Mucosa of rectum (tissue), 2 donors: Measurements from ENCODE around the gene NEMP2.

Source experiments
- H3K27ac ChIP-seq, 2 donors: one replicate each; pipeline ENCODE4 v1.7.0; 2013; ENCODE audit warnings: inconsistent platforms in 2 of 2, low read depth in 2 of 2, low read length in 2 of 2
- H3K27me3 ChIP-seq, 2 donors: one replicate each; pipeline ENCODE4 v1.7.0; 2013; ENCODE audit warnings: low read length in 2 of 2; ENCODE audit not compliant: control insufficient read depth in 2 of 2, insufficient read depth in 2 of 2
- H3K36me3 ChIP-seq, 2 donors: one replicate each; pipeline ENCODE4 v1.7.0; 2013; ENCODE audit warnings: low read length in 2 of 2; ENCODE audit not compliant: control insufficient read depth in 2 of 2, insufficient read depth in 2 of 2
- H3K4me1 ChIP-seq, 2 donors: one replicate each; pipeline ENCODE4 v1.7.0; 2013; ENCODE audit warnings: low read length in 2 of 2, mild to moderate bottlenecking in 1 of 2; ENCODE audit not compliant: control insufficient read depth in 2 of 2, insufficient read depth in 2 of 2
- H3K4me3 ChIP-seq, 2 donors: one replicate each; pipeline ENCODE4 v1.7.0; 2013; ENCODE audit warnings: low read length in 2 of 2
- H3K9ac ChIP-seq, 2 donors: one replicate each; pipeline ENCODE4 v1.7.0; 2013; ENCODE audit warnings: low read length in 2 of 2, low read depth in 1 of 2, mild to moderate bottlenecking in 1 of 2
- H3K9me3 ChIP-seq, 2 donors: one replicate each; pipeline ENCODE4 v1.7.0; 2013; ENCODE audit warnings: low read length in 2 of 2; ENCODE audit not compliant: control insufficient read depth in 2 of 2
- donor health status: healthy.
- donor health status: Normal muscosa, but diverticular disease.

The NEMP2 gene

DNA sequence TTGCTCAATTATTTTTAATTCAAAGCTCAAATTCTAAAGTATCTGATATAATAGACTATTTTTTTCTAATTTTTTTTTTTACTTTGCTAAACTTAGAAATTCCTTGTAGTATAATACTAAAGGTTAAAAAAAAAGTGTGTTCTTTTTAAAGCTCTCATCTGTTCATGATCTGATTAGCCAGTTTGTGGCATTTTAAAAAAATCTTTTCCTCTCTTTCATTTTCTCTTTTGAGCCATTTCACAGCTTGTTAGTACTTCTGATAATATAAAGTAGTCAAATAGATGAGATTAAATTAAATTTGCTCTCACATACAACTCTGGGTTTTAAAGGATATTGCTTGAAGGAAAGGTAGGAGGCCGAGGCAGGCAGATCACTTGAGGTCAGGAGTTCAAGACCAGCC is 40.7 kb upstream of the NEMP2 start:
- no peak overlapping the region for H3K27ac ChIP-seq
- H3K4me3 ChIP-seq = no peak overlapping the region
- no peaks in the 10 kb centered on the region for H3K9me3 ChIP-seq
- peaks cover 25 to 32% of the 10 kb centered on the region in 2 donors for H3K4me1 ChIP-seq
- no peaks in the 10 kb centered on the region for H3K27me3 ChIP-seq
- H3K9ac ChIP-seq = no peak overlapping the region
- H3K36me3 ChIP-seq = no peaks in the 10 kb centered on the region

GRCh38 chr2:190574169-190574568 is 39.6 kb upstream of the NEMP2 start:
- Histone ChIP-seq H3K36me3 (no peaks in the 10 kb centered on the region), H3K4me3 (no peak overlapping the region), H3K9me3 (no peaks in the 10 kb centered on the region), H3K27me3 (no peaks in the 10 kb centered on the region), H3K4me1 (peaks cover 21 to 22% of the 10 kb centered on the region in 2 donors), H3K27ac (no peak overlapping the region), H3K9ac (no peak overlapping the region)

DNA sequence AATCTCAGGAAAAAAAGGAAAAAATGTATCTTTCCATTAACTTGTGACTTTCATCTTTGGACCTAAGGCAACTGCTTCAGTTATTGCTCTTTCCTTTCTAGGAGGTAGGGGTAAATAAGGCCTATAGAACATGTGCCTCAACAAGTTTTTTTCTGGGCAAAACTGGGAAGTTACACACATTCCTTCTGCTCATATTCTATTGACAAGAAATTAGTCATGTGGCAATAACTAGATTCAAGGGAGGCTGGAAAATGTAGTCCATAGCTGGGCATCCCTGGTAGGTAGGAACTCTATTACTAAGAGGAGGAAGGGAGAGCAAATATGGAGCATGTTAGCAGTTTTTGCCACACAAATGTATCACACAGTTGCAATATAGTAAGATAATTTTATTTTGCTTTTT is 37.7 kb upstream of the NEMP2 start:
- Histone ChIP-seq H3K4me3 (no peak overlapping the region), H3K9me3 (peaks cover 2 to 3% of the 10 kb centered on the region in 2 donors), H3K4me1 (peaks cover 2 to 11% of the 10 kb centered on the region in 2 donors), H3K27ac (no peak overlapping the region), H3K27me3 (no peaks in the 10 kb centered on the region), H3K36me3 (no peaks in the 10 kb centered on the region), H3K9ac (no peak overlapping the region)

DNA sequence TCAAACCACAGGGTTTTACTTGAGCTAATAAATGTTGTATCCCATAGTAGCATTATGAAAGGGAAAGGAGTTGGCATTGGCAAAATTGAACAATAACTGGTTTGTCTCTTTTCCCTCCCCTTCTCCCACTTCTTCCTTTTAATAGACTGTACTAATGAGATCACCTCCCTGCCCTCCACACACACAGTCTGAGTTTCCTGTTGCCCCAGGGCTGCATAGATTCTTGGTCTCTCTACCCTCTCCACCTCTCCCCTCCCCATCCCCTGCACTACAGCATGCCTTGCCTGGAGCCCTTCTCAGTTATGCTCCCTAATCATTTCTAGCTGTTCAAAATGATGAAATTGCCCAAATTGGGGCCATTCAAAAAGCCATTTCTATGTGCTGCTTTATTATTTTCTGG is 37.2 kb upstream of the NEMP2 start:
- Histone ChIP-seq H3K4me3 (no peak overlapping the region), H3K27me3 (no peaks in the 10 kb centered on the region), H3K9ac (no peak overlapping the region), H3K9me3 (peaks cover 2 to 3% of the 10 kb centered on the region in 2 donors), H3K36me3 (no peaks in the 10 kb centered on the region), H3K4me1 (peaks cover 2 to 7% of the 10 kb centered on the region in 2 donors), H3K27ac (no peak overlapping the region)

DNA sequence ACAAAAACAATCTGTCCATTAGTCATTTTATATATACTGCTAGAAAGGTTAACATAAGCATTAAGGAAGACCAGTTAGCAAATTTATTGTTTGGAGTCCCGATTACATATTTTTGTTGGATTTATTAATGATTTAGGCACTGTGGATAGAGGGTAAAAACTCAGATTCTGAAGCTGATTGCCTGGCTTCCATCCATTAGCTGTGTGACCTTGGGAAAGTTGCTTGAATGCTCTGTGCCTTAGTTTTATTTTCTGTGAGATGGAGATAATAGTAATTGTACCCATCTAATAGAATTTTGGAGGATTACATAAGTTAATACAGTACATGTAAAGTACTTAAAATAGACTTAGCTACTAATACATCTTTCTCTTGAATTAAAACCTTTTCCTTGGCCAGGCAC is 36.3 kb upstream of the NEMP2 start:
- H3K27ac ChIP-seq = no peak overlapping the region
- no peaks in the 10 kb centered on the region for H3K36me3 ChIP-seq
- H3K9me3 ChIP-seq = peaks cover 2 to 3% of the 10 kb centered on the region in 2 donors
- no peak overlapping the region for H3K9ac ChIP-seq
- H3K27me3 ChIP-seq = no peaks in the 10 kb centered on the region
- peaks cover 2 to 6% of the 10 kb centered on the region in 2 donors for H3K4me1 ChIP-seq
- H3K4me3 ChIP-seq = no peak overlapping the region

DNA sequence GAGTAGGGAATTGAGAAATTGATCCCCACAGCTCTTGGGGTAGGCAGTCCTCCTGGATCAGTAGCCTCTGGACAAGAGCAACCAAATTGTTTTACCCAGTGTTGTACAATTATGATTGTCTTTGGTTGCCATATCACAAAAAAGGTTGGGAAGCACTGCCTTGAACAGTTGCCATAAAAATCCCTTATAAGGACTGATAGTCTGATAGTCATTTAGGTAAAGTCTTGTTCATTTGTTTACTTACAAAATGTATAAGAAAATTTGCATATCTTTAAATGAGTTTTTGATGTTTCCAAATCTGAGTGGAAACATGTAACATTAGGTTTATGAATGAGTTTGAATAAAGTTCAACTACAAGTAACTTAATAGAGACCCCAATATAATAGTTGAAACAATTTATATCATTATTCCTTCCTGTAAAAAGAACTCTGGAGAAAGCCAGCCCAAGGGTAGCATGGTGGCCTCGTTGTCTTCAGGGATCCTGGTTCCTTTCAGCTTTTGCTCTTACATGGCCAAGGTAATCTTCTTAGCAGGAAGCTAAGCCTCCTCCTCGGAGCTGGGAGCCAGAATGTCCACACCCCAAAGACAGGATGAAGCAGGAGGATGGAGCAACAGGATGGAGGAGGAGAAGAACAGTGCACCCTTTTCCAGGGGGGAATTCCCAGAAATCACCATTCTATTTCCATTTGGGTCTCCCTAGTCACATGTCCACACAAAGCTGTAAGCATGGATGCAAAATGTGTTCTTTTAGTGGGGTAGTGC is 35.7 kb upstream of the NEMP2 start:
- H3K27me3 ChIP-seq = no peaks in the 10 kb centered on the region
- no peak overlapping the region for H3K27ac ChIP-seq
- H3K4me3 ChIP-seq = no peak overlapping the region
- H3K9ac ChIP-seq = no peak overlapping the region
- H3K36me3 ChIP-seq = no peaks in the 10 kb centered on the region
- peaks cover 0 to 6% of the 10 kb centered on the region in 2 donors for H3K4me1 ChIP-seq
- H3K9me3 ChIP-seq = peaks cover 2 to 3% of the 10 kb centered on the region in 2 donors

- Histone ChIP-seq H3K4me1 (peaks cover 0 to 8% of the 10 kb centered on the region in 2 donors), H3K4me3 (no peak overlapping the region), H3K9ac (no peak overlapping the region), H3K9me3 (peaks cover 2 to 3% of the 10 kb centered on the region in 2 donors), H3K36me3 (no peaks in the 10 kb centered on the region), H3K27ac (no peak overlapping the region), H3K27me3 (no peaks in the 10 kb centered on the region)
These were observed 30.3 kb upstream of the NEMP2 start for GRCh38 chr2:190564838-190565237.

DNA sequence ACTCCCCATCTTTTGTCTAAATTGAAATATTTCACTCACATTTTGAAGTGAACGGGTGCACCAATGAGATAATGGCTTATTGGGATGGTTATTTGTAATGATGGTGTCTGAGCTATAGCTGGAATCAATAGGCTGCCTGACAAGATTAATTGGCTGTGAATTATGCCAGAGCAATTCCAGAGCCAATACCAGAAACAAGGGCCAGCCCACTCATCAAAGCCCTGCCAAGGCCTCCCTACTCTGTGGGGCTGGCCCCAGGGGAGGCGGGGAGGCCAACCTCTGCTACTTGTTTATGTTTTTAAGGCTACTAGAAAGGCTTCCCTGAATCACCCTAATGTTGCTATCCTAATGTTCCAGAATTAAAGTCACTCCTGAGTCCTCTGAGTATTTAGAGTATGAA is 29.1 kb upstream of the NEMP2 start:
- Histone ChIP-seq H3K4me3 (no peak overlapping the region), H3K9me3 (peaks cover 2 to 3% of the 10 kb centered on the region in 2 donors), H3K36me3 (no peaks in the 10 kb centered on the region), H3K27ac (no peak overlapping the region), H3K4me1 (peaks cover 0 to 8% of the 10 kb centered on the region in 2 donors), H3K9ac (no peak overlapping the region), H3K27me3 (no peaks in the 10 kb centered on the region)

DNA sequence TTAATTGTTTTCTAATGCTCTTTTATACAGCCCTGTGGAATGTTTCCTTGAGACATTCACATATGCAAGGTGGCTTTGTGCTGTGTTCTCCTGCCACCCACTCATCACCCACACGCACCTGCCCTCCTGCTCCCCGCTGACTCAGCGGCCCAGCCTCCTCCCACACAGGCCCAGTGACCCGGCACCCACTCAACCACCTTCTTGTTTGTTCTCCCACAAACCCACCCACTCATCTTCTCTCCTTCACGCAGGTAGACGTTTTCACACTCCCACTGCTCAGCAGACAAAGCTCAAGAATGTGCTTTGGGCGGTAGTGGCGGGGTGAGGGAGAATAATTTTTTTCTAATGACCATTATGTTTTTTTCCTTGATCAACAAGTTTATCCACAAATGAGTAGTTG is 28.6 kb upstream of the NEMP2 start:
- no peak overlapping the region for H3K4me3 ChIP-seq
- no peaks in the 10 kb centered on the region for H3K36me3 ChIP-seq
- no peak overlapping the region for H3K27ac ChIP-seq
- no peak overlapping the region for H3K9ac ChIP-seq
- H3K27me3 ChIP-seq = no peaks in the 10 kb centered on the region
- peaks cover 2% of the 10 kb centered on the region in 2 donors for H3K9me3 ChIP-seq
- peaks cover 0 to 8% of the 10 kb centered on the region in 2 donors for H3K4me1 ChIP-seq

DNA sequence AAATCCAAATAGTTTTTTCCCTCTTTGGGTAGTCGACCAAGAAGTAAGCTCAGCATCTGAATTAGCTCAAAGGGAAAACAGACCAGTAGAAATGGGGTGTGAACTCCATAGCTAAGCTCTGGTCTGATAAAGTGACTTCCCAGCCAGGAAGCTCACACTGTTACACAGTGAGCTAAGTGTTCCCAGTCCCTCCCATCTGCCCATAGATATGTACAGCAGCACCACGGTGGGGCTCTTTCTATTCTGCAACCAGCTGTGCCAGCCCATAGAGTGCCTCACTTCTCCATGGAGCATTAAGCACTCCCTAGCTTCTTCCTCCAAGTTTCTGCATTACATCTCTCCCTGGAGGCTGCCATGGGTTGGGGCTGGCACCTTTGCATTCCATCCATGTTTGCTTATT is 27.6 kb upstream of the NEMP2 start:
- Histone ChIP-seq H3K4me1 (peaks cover 0 to 8% of the 10 kb centered on the region in 2 donors), H3K9me3 (no peaks in the 10 kb centered on the region), H3K27me3 (no peaks in the 10 kb centered on the region), H3K9ac (no peak overlapping the region), H3K36me3 (no peaks in the 10 kb centered on the region), H3K4me3 (no peak overlapping the region), H3K27ac (no peak overlapping the region)
